ENCODE measurements around the gene TMEM52B. TPM values are rescaled to one million over a fixed set of nuclear protein-coding genes. Genes with fewer than 3 reads are reported as not detected.

The TMEM52B gene
- total and polyA plus RNA-seq, 2 of the 13 experiments (the other 11 are each of a cell fraction or from before 2014, with no cell fraction given): not detected

DNA sequence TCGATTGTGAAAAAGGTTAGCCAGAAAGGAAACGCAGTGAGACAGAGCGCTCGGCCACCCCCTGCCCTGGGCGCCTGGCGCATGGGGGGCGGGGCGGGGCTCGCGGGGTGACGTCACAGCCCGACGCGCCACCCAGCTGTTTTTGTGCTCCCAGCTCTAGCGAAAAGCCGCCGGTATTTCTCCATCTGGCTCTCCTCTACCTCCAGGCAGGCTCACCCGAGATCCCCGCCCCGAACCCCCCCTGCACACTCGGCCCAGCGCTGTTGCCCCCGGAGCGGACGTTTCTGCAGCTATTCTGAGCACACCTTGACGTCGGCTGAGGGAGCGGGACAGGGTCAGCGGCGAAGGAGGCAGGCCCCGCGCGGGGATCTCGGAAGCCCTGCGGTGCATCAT lies 33.9 kb downstream of the TMEM52B start, which contains the start of gene GABARAPL1 (continued):
- TF ChIP-seq, protein P1, sequence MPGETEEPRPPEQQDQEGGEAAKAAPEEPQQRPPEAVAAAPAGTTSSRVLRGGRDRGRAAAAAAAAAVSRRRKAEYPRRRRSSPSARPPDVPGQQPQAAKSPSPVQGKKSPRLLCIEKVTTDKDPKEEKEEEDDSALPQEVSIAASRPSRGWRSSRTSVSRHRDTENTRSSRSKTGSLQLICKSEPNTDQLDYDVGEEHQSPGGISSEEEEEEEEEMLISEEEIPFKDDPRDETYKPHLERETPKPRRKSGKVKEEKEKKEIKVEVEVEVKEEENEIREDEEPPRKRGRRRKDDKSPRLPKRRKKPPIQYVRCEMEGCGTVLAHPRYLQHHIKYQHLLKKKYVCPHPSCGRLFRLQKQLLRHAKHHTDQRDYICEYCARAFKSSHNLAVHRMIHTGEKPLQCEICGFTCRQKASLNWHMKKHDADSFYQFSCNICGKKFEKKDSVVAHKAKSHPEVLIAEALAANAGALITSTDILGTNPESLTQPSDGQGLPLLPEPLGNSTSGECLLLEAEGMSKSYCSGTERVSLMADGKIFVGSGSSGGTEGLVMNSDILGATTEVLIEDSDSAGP (CRISPR knock-in tag; IDR thresholded peaks at IDR 0.05; ENCODE audit: borderline replicate concordance): peak; percentile 18; the same call in 1 of the 2 replicates
- TF ChIP-seq HNRNPL (IDR thresholded peaks at IDR 0.05; ENCODE audit: low read depth, low read length) (0 out of 2 replicates have a peak, but pooled peaks have one; percentile 8), ZSCAN31 (CRISPR knock-in tag; IDR thresholded peaks at IDR 0.05; ENCODE audit: low read depth) (no peak), FOXO1 (CRISPR knock-in tag; IDR thresholded peaks at IDR 0.05) (no peak), ZBTB7A (CRISPR knock-in tag; IDR thresholded peaks at IDR 0.05) (no peak), KLF13 (CRISPR knock-in tag; IDR thresholded peaks at IDR 0.05) (no peak), ATF1 (CRISPR knock-in tag; IDR thresholded peaks at IDR 0.05) (peak; percentile 91), ZNF614 (CRISPR knock-in tag; IDR thresholded peaks at IDR 0.05; ENCODE audit: borderline replicate concordance) (peak; percentile 27; the same call in 1 of the 2 replicates), ZNF703 (CRISPR knock-in tag; IDR thresholded peaks at IDR 0.05; ENCODE audit: borderline replicate concordance) (0 out of 2 replicates have a peak, but pooled peaks have one; percentile 28), CBX2 (IDR thresholded peaks at IDR 0.05; ENCODE audit: low read depth, low read length) (no peak), CBX2 (CRISPR knock-in tag; IDR thresholded peaks at IDR 0.05; ENCODE audit: low read depth) (no peak)
- TF ChIP-seq, protein P2, sequence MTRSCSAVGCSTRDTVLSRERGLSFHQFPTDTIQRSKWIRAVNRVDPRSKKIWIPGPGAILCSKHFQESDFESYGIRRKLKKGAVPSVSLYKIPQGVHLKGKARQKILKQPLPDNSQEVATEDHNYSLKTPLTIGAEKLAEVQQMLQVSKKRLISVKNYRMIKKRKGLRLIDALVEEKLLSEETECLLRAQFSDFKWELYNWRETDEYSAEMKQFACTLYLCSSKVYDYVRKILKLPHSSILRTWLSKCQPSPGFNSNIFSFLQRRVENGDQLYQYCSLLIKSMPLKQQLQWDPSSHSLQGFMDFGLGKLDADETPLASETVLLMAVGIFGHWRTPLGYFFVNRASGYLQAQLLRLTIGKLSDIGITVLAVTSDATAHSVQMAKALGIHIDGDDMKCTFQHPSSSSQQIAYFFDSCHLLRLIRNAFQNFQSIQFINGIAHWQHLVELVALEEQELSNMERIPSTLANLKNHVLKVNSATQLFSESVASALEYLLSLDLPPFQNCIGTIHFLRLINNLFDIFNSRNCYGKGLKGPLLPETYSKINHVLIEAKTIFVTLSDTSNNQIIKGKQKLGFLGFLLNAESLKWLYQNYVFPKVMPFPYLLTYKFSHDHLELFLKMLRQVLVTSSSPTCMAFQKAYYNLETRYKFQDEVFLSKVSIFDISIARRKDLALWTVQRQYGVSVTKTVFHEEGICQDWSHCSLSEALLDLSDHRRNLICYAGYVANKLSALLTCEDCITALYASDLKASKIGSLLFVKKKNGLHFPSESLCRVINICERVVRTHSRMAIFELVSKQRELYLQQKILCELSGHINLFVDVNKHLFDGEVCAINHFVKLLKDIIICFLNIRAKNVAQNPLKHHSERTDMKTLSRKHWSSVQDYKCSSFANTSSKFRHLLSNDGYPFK (CRISPR knock-in tag; IDR thresholded peaks at IDR 0.05; ENCODE audit: borderline replicate concordance): peak; percentile 3; the same call in 1 of the 2 replicates
- TF ChIP-seq, protein P3, sequence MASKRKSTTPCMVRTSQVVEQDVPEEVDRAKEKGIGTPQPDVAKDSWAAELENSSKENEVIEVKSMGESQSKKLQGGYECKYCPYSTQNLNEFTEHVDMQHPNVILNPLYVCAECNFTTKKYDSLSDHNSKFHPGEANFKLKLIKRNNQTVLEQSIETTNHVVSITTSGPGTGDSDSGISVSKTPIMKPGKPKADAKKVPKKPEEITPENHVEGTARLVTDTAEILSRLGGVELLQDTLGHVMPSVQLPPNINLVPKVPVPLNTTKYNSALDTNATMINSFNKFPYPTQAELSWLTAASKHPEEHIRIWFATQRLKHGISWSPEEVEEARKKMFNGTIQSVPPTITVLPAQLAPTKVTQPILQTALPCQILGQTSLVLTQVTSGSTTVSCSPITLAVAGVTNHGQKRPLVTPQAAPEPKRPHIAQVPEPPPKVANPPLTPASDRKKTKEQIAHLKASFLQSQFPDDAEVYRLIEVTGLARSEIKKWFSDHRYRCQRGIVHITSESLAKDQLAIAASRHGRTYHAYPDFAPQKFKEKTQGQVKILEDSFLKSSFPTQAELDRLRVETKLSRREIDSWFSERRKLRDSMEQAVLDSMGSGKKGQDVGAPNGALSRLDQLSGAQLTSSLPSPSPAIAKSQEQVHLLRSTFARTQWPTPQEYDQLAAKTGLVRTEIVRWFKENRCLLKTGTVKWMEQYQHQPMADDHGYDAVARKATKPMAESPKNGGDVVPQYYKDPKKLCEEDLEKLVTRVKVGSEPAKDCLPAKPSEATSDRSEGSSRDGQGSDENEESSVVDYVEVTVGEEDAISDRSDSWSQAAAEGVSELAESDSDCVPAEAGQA (IDR thresholded peaks at IDR 0.05; ENCODE audit: low read depth): 0 out of 2 replicates have a peak, but pooled peaks have one; percentile 25
- TF ChIP-seq, protein P3 (CRISPR knock-in tag; IDR thresholded peaks at IDR 0.05; ENCODE audit: borderline replicate concordance): no peak
- TF ChIP-seq, protein P4, sequence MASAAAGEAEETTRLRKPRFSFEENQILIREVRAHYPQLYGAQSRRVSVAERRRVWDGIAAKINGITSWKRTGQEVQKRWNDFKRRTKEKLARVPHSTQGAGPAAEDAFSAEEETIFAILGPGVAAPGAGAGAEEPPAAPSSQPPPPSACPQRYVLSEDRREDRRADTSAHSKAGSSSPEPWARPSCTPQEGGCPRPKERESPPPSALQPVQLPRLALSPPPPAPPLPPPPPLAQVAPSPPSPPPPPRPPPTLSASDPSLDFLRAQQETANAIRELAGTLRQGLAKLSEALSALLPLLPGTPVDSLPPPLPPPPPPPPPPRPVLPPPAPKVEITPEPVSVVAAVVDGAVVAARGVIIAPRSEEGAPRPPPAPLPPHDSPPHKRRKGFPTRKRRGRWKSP (CRISPR knock-in tag; IDR thresholded peaks at IDR 0.05): 0 out of 2 replicates have a peak, but pooled peaks have one; percentile 37
- TF ChIP-seq, protein P5, sequence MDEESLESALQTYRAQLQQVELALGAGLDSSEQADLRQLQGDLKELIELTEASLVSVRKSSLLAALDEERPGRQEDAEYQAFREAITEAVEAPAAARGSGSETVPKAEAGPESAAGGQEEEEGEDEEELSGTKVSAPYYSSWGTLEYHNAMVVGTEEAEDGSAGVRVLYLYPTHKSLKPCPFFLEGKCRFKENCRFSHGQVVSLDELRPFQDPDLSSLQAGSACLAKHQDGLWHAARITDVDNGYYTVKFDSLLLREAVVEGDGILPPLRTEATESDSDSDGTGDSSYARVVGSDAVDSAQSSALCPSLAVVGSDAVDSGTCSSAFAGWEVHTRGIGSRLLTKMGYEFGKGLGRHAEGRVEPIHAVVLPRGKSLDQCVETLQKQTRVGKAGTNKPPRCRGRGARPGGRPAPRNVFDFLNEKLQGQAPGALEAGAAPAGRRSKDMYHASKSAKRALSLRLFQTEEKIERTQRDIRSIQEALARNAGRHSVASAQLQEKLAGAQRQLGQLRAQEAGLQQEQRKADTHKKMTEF (CRISPR knock-in tag; IDR thresholded peaks at IDR 0.05): peak; percentile 41; the same call in 1 of the 2 replicates

Data from HepG2 (cell line).